Measurements from ENCODE around the gene SPATA17. TPM values are rescaled to one million over a fixed set of nuclear protein-coding genes. Genes with fewer than 3 reads are reported as not detected.

SPATA17 gene
- polyA plus RNA-seq, 1 of the 3 experiments (the other 2 are of a cell fraction) = 1.2 TPM

DNA sequence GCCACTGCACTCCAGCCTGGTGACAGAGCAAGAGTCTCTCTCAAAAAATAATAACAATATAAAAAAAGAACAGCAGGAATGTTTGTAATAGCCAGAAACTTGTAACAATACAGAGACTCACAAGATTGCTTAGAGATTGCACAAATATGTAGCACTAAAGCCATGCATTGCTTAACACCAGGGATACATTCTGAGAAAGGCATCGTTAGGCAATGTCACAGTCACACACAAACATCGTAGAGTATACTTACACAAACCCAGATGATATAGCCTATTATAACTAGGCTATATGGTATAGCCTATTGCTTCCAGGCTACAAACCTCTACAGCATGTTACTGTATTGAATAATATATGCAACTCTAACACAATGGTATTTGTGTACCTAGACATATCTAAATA, 45.6 kb upstream of the SPATA17 start:
- no peaks in the 10 kb centered on the region for H3K4me1 ChIP-seq (ENCODE audit: control insufficient read depth in 1 of 2, insufficient read depth in 2 of 2, low read depth in 1 of 2, low read length in 1 of 2)
- CTCF ChIA-PET = interaction anchor here (1.2 kb wide), 1 partner anchor 12 kb away, joined by 3 read pairs; no protein-coding TSS in a partner anchor

DNA sequence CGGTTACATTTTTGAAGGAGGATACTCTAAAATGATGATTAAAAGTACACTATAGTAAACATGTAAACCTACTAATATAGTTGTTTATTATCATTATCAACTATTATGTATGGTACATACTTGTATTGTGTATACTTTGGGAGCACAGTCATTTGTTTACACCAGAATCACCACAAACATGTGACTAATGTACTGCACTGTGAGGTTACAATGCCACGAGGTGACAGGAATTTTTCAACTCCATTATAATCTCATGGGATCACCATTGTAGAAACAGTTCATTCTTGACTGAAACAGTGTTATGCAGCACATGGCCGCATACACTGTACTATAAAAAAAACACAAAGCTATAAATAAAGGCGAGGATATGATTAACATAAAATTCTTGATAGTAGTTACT, 44.6 kb upstream of the SPATA17 start:
- POLR2A ChIA-PET = no interaction called here
- Histone ChIP-seq H3K9ac (no peak overlapping the region), H3K4me2 (no peak overlapping the region), H3K4me1 (ENCODE audit: control insufficient read depth in 1 of 2, insufficient read depth in 2 of 2, low read depth in 1 of 2, low read length in 1 of 2) (no peaks in the 10 kb centered on the region), H3F3A (replicated peaks; ENCODE audit: insufficient read depth) (no peaks in the 10 kb centered on the region), H3K36me3 (replicated peaks in 1 of 2; ENCODE audit: control insufficient read depth in 1 of 2, insufficient read depth in 2 of 2, low read length in 1 of 2) (peaks cover 12 to 33% of the 10 kb centered on the region in 2 experiments), H3K4me3 (ENCODE audit: low read depth in 2 of 2, low read length in 1 of 2) (no peak overlapping the region), H3K9me3 (no peaks in the 10 kb centered on the region), H3K9me2 (no peaks in the 10 kb centered on the region), H2AFZ (ENCODE audit: low read depth) (no peak overlapping the region), H3K27ac (ENCODE audit: low read depth in 2 of 2, low read length in 1 of 2) (no peak overlapping the region), H3K79me2 (ENCODE audit: insufficient read depth) (no peaks in the 10 kb centered on the region), H4K20me1 (ENCODE audit: insufficient read depth) (no peaks in the 10 kb centered on the region), H3K27me3 (ENCODE audit: insufficient read depth) (no peaks in the 10 kb centered on the region)
- no peak for DNase-seq
- CTCF ChIA-PET = interaction anchor here (1.2 kb wide), 1 partner anchor 11 kb away, joined by 3 read pairs; no protein-coding TSS in a partner anchor
- TF ChIP-seq, protein P1, sequence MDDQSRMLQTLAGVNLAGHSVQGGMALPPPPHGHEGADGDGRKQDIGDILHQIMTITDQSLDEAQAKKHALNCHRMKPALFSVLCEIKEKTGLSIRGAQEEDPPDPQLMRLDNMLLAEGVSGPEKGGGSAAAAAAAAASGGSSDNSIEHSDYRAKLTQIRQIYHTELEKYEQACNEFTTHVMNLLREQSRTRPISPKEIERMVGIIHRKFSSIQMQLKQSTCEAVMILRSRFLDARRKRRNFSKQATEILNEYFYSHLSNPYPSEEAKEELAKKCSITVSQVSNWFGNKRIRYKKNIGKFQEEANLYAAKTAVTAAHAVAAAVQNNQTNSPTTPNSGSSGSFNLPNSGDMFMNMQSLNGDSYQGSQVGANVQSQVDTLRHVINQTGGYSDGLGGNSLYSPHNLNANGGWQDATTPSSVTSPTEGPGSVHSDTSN (IDR thresholded peaks at IDR 0.05) = no peak
- TF ChIP-seq EZH2phosphoT487 (IDR thresholded peaks at IDR 0.05; ENCODE audit: borderline replicate concordance, low read depth) (no peak), FOSL2 (IDR thresholded peaks at IDR 0.05; ENCODE audit: borderline replicate concordance, low read depth) (no peak), POLR2AphosphoS5 (IDR thresholded peaks at IDR 0.05; ENCODE audit: low read depth, low read length) (no peak), TEAD4 (IDR thresholded peaks at IDR 0.05; ENCODE audit: borderline replicate concordance, insufficient read depth) (no peak)
- TF ChIP-seq, protein P2, sequence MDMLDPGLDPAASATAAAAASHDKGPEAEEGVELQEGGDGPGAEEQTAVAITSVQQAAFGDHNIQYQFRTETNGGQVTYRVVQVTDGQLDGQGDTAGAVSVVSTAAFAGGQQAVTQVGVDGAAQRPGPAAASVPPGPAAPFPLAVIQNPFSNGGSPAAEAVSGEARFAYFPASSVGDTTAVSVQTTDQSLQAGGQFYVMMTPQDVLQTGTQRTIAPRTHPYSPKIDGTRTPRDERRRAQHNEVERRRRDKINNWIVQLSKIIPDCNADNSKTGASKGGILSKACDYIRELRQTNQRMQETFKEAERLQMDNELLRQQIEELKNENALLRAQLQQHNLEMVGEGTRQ (IDR thresholded peaks at IDR 0.05; ENCODE audit: borderline replicate concordance, low read depth, low read length) = no peak
- TF ChIP-seq, protein P3, sequence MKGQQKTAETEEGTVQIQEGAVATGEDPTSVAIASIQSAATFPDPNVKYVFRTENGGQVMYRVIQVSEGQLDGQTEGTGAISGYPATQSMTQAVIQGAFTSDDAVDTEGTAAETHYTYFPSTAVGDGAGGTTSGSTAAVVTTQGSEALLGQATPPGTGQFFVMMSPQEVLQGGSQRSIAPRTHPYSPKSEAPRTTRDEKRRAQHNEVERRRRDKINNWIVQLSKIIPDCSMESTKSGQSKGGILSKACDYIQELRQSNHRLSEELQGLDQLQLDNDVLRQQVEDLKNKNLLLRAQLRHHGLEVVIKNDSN (IDR thresholded peaks at IDR 0.05; ENCODE audit: borderline replicate concordance, low read depth) = no peak
- TF ChIP-seq, protein P4, sequence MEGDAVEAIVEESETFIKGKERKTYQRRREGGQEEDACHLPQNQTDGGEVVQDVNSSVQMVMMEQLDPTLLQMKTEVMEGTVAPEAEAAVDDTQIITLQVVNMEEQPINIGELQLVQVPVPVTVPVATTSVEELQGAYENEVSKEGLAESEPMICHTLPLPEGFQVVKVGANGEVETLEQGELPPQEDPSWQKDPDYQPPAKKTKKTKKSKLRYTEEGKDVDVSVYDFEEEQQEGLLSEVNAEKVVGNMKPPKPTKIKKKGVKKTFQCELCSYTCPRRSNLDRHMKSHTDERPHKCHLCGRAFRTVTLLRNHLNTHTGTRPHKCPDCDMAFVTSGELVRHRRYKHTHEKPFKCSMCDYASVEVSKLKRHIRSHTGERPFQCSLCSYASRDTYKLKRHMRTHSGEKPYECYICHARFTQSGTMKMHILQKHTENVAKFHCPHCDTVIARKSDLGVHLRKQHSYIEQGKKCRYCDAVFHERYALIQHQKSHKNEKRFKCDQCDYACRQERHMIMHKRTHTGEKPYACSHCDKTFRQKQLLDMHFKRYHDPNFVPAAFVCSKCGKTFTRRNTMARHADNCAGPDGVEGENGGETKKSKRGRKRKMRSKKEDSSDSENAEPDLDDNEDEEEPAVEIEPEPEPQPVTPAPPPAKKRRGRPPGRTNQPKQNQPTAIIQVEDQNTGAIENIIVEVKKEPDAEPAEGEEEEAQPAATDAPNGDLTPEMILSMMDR (IDR thresholded peaks at IDR 0.05) = no peak
- TF ChIP-seq, protein P5, sequence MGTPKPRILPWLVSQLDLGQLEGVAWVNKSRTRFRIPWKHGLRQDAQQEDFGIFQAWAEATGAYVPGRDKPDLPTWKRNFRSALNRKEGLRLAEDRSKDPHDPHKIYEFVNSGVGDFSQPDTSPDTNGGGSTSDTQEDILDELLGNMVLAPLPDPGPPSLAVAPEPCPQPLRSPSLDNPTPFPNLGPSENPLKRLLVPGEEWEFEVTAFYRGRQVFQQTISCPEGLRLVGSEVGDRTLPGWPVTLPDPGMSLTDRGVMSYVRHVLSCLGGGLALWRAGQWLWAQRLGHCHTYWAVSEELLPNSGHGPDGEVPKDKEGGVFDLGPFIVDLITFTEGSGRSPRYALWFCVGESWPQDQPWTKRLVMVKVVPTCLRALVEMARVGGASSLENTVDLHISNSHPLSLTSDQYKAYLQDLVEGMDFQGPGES (IDR thresholded peaks at IDR 0.05; ENCODE audit: low read depth, low read length) = no peak
- WGBS (ENCODE audit: low lambda C conversion rate) = 87% methylated on average over 4 of the region's 4 CpGs

More for the DNA sequence above, 45.6 kb upstream of the SPATA17 start:
- no peaks in the 10 kb centered on the region for H3K27me3 ChIP-seq (ENCODE audit: insufficient read depth)
- no peaks in the 10 kb centered on the region for H3F3A ChIP-seq (replicated peaks; ENCODE audit: insufficient read depth)
- H2AFZ ChIP-seq (ENCODE audit: low read depth) = no peak overlapping the region
- no peak overlapping the region for H3K4me3 ChIP-seq (ENCODE audit: low read depth in 2 of 2, low read length in 1 of 2)
- H3K27ac ChIP-seq (ENCODE audit: low read depth in 2 of 2, low read length in 1 of 2) = no peak overlapping the region
- TF ChIP-seq MXI1 (IDR thresholded peaks at IDR 0.05; ENCODE audit: low read depth, low read length) (no peak), JUND (IDR thresholded peaks at IDR 0.05) (no peak), TEAD4 (IDR thresholded peaks at IDR 0.05; ENCODE audit: borderline replicate concordance, insufficient read depth) (no peak)
- TF ChIP-seq, protein P6, sequence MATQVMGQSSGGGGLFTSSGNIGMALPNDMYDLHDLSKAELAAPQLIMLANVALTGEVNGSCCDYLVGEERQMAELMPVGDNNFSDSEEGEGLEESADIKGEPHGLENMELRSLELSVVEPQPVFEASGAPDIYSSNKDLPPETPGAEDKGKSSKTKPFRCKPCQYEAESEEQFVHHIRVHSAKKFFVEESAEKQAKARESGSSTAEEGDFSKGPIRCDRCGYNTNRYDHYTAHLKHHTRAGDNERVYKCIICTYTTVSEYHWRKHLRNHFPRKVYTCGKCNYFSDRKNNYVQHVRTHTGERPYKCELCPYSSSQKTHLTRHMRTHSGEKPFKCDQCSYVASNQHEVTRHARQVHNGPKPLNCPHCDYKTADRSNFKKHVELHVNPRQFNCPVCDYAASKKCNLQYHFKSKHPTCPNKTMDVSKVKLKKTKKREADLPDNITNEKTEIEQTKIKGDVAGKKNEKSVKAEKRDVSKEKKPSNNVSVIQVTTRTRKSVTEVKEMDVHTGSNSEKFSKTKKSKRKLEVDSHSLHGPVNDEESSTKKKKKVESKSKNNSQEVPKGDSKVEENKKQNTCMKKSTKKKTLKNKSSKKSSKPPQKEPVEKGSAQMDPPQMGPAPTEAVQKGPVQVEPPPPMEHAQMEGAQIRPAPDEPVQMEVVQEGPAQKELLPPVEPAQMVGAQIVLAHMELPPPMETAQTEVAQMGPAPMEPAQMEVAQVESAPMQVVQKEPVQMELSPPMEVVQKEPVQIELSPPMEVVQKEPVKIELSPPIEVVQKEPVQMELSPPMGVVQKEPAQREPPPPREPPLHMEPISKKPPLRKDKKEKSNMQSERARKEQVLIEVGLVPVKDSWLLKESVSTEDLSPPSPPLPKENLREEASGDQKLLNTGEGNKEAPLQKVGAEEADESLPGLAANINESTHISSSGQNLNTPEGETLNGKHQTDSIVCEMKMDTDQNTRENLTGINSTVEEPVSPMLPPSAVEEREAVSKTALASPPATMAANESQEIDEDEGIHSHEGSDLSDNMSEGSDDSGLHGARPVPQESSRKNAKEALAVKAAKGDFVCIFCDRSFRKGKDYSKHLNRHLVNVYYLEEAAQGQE (IDR thresholded peaks at IDR 0.05; ENCODE audit: low read depth, low read length) = no peak
- no peak overlapping the region for H3K9ac ChIP-seq
- no peak for DNase-seq
- POLR2A ChIA-PET = interaction anchor here (0.6 kb wide), 1 partner anchor 61 kb away, joined by 3 read pairs; no protein-coding TSS in a partner anchor
- no peak overlapping the region for H3K4me2 ChIP-seq
- H3K9me2 ChIP-seq = no peaks in the 10 kb centered on the region
- 86% methylated on average over 2 of the region's 2 CpGs for WGBS (ENCODE audit: low lambda C conversion rate)
- no peaks in the 10 kb centered on the region for H3K79me2 ChIP-seq (ENCODE audit: insufficient read depth)
- H3K36me3 ChIP-seq (replicated peaks in 1 of 2; ENCODE audit: control insufficient read depth in 1 of 2, insufficient read depth in 2 of 2, low read length in 1 of 2) = peaks cover 10 to 33% of the 10 kb centered on the region in 2 experiments
- H3K9me3 ChIP-seq = no peaks in the 10 kb centered on the region
- H4K20me1 ChIP-seq (ENCODE audit: insufficient read depth) = no peaks in the 10 kb centered on the region
